ENCODE measurements around the gene GPC5.

DNA sequence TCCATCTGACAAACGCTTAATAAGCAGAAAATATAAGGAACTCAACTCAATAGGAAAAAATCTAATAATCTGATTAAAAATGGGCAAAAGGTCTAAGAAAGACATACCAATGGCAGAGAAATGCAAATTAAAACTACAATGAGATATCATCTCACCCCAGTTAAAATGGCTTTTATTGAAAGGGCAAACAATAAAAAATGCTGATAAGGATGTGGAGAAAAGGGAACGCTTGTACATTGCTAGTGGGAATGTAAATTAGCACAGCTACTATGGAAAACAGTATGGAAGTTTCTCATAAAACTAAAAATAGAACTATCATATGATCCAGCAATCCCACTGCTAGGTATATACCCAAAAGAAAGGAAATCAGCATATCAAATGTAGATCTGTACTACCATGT is 1319.4 kb downstream of the GPC5 start:
- TF ChIP-seq, protein P1, sequence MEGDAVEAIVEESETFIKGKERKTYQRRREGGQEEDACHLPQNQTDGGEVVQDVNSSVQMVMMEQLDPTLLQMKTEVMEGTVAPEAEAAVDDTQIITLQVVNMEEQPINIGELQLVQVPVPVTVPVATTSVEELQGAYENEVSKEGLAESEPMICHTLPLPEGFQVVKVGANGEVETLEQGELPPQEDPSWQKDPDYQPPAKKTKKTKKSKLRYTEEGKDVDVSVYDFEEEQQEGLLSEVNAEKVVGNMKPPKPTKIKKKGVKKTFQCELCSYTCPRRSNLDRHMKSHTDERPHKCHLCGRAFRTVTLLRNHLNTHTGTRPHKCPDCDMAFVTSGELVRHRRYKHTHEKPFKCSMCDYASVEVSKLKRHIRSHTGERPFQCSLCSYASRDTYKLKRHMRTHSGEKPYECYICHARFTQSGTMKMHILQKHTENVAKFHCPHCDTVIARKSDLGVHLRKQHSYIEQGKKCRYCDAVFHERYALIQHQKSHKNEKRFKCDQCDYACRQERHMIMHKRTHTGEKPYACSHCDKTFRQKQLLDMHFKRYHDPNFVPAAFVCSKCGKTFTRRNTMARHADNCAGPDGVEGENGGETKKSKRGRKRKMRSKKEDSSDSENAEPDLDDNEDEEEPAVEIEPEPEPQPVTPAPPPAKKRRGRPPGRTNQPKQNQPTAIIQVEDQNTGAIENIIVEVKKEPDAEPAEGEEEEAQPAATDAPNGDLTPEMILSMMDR (IDR thresholded peaks at IDR 0.05) = no peak
- TF ChIP-seq POLR2A (IDR thresholded peaks at IDR 0.05) = no peak
